ENCODE data around the gene CLEC11A. TPM values are rescaled to one million over a fixed set of nuclear protein-coding genes. Genes with fewer than 3 reads are reported as not detected.
A peak's percentile ranks its signal among the peaks of the same experiment; 100 is the strongest.

Gene CLEC11A
- total and polyA plus RNA-seq, 9 of the 15 experiments (the other 6 are each of a cell fraction or from before 2014, with no cell fraction given), result 0.39 to 43.9 (median 3.4) TPM

DNA sequence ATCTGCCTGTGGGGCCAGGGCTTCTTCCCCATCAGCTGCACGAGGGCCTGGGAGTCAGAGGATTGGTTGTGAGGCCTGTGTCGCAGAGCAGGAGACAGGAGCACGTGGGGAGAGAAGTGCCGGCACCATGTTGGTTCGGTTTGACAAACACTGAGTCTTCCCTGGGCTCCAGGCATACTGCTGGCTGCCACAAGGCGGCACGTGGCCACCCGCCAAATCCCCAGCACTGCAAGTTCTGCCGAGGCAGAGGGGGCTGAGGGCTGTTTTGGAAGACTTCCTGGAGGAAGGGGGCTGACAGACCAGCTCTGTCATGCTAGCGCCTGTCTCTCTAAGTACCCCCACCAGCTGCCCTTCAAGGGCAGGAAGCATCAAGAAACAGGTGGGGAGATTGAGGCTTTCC is 13.1 kb upstream of the CLEC11A start (continued):
- TF ChIP-seq GTF2F1 (IDR thresholded peaks at IDR 0.05; ENCODE audit: low read depth, low read length) (no peak), SMC3 (conservative IDR thresholded peaks at IDR 0.05; ENCODE audit: insufficient read depth, low read depth, low read length) (0 out of 2 replicates have a peak, but pooled peaks have one; percentile 15), CTCFL (IDR thresholded peaks at IDR 0.05; ENCODE audit: borderline replicate concordance, insufficient read depth, low read depth, low read length, poor library complexity, severe bottlenecking) (no peak), RAD21 (CRISPR knock-in tag; conservative IDR thresholded peaks at IDR 0.05 in 1 of 2, IDR thresholded peaks at IDR 0.05 in 1 of 2) (peak in 1 of 2 experiments; percentile 15; a peak in 1 of 4 replicates), ZBED1 (IDR thresholded peaks at IDR 0.05) (no peak), ZFP36 (IDR thresholded peaks at IDR 0.05; ENCODE audit: low read depth, low read length, partially characterized antibody) (peak; percentile 61), MLX (CRISPR knock-in tag; conservative IDR thresholded peaks at IDR 0.05) (no peak), BDP1 (IDR thresholded peaks at IDR 0.05; ENCODE audit: insufficient read depth, insufficient read length) (no peak), ZNF239 (CRISPR knock-in tag; IDR thresholded peaks at IDR 0.05) (no peak), HNRNPH1 (optimal IDR thresholded peaks at IDR 0.05; ENCODE audit: low read depth, low read length) (no peak), ZNF589 (CRISPR knock-in tag; IDR thresholded peaks at IDR 0.05; ENCODE audit: low read depth) (no peak), TEAD2 (tag; IDR thresholded peaks at IDR 0.05) (no peak), ZNF184 (CRISPR knock-in tag; IDR thresholded peaks at IDR 0.05) (no peak), RCOR1 (IDR thresholded peaks at IDR 0.05; ENCODE audit: borderline replicate concordance in 1 of 2, low read depth in 2 of 2, low read length in 2 of 2) (no peak), C11orf30 (IDR thresholded peaks at IDR 0.05; ENCODE audit: low read depth) (no peak), YY1 (IDR thresholded peaks at IDR 0.05; ENCODE audit: borderline replicate concordance in 1 of 3, control insufficient read depth in 1 of 3, extremely low read depth in 1 of 3, insufficient read depth in 3 of 3, insufficient read length in 1 of 3, insufficient replicate concordance in 2 of 3, low read depth in 1 of 3, low read length in 2 of 3) (peak in 1 of 3 experiments; percentile 18), KAT2B (IDR thresholded peaks at IDR 0.05; ENCODE audit: low read depth, low read length) (no peak), ZNF764 (CRISPR knock-in tag; IDR thresholded peaks at IDR 0.05; ENCODE audit: low read depth) (no peak), MTA3 (IDR thresholded peaks at IDR 0.05; ENCODE audit: borderline replicate concordance) (no peak), SLC30A9 (CRISPR knock-in tag; IDR thresholded peaks at IDR 0.05) (no peak), PTBP1 (IDR thresholded peaks at IDR 0.05; ENCODE audit: low read depth, low read length) (no peak)
- TF ChIP-seq, protein P1, sequence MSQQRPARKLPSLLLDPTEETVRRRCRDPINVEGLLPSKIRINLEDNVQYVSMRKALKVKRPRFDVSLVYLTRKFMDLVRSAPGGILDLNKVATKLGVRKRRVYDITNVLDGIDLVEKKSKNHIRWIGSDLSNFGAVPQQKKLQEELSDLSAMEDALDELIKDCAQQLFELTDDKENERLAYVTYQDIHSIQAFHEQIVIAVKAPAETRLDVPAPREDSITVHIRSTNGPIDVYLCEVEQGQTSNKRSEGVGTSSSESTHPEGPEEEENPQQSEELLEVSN (IDR thresholded peaks at IDR 0.05; ENCODE audit: borderline replicate concordance in 1 of 2, extremely low read depth in 1 of 2, insufficient read depth in 1 of 2, insufficient read length in 1 of 2, low read depth in 1 of 2, low read length in 1 of 2, poor library complexity in 1 of 2, severe bottlenecking in 1 of 2), result peak in 1 of 2 experiments; percentile 76
- TF ChIP-seq, protein P2, sequence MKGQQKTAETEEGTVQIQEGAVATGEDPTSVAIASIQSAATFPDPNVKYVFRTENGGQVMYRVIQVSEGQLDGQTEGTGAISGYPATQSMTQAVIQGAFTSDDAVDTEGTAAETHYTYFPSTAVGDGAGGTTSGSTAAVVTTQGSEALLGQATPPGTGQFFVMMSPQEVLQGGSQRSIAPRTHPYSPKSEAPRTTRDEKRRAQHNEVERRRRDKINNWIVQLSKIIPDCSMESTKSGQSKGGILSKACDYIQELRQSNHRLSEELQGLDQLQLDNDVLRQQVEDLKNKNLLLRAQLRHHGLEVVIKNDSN (CRISPR knock-in tag; IDR thresholded peaks at IDR 0.05), result peak; percentile 71
